ENCODE data around the gene DCLK2. TPM values are rescaled to one million over a fixed set of nuclear protein-coding genes. Genes with fewer than 3 reads are reported as not detected.

The DCLK2 gene
- total and polyA plus RNA-seq, 2 of the 8 experiments (the other 6 are each of a cell fraction or from before 2014, with no cell fraction given), result 0.32 to 0.37 TPM

- TF ChIP-seq SP1 (IDR thresholded peaks at IDR 0.05; ENCODE audit: low read depth, low read length), result no peak
- no peak for TF ChIP-seq RFX5 (IDR thresholded peaks at IDR 0.05; ENCODE audit: borderline replicate concordance, low read depth, low read length)
- no peak for TF ChIP-seq EGR1 (IDR thresholded peaks at IDR 0.05; ENCODE audit: borderline replicate concordance, low read depth, low read length)
- TF ChIP-seq TBP (IDR thresholded peaks at IDR 0.05; ENCODE audit: low read depth, low read length), result no peak
- TF ChIP-seq FOSL1 (IDR thresholded peaks at IDR 0.05; ENCODE audit: insufficient read depth, low read depth, low read length), result no peak
- no peak for TF ChIP-seq CHD1 (IDR thresholded peaks at IDR 0.05; ENCODE audit: low read depth, low read length)
- TF ChIP-seq ZNF274 (IDR thresholded peaks at IDR 0.05; ENCODE audit: borderline replicate concordance, extremely low read depth, low read length), result no peak
- TF ChIP-seq NANOG (IDR thresholded peaks at IDR 0.05; ENCODE audit: insufficient read depth, low read depth, low read length, poor library complexity, severe bottlenecking), result no peak
- no peak for TF ChIP-seq POLR2A (IDR thresholded peaks at IDR 0.05; ENCODE audit: control extremely low read depth in 1 of 2, low read depth in 2 of 2, low read length in 2 of 2)
- no peak for TF ChIP-seq BACH1 (IDR thresholded peaks at IDR 0.05; ENCODE audit: low read length)
- no peak for TF ChIP-seq GABPA (IDR thresholded peaks at IDR 0.05; ENCODE audit: borderline replicate concordance, insufficient read depth, low read length)
- TF ChIP-seq YY1 (IDR thresholded peaks at IDR 0.05; ENCODE audit: low read depth, low read length), result no peak
- no peak for TF ChIP-seq SP4 (IDR thresholded peaks at IDR 0.05; ENCODE audit: low read length)
- no peak for TF ChIP-seq SIX5 (IDR thresholded peaks at IDR 0.05; ENCODE audit: low read depth, low read length)
- no peak for TF ChIP-seq NRF1 (IDR thresholded peaks at IDR 0.05; ENCODE audit: low read depth, low read length)
- TF ChIP-seq BRCA1 (IDR thresholded peaks at IDR 0.05; ENCODE audit: low read depth, low read length), result no peak
- no peak for TF ChIP-seq TEAD4 (IDR thresholded peaks at IDR 0.05; ENCODE audit: low read depth, low read length)
These were observed 20.0 kb downstream of the DCLK2 start (continued) for GRCh38 chr4:150098214-150098613.
